Glutamatergic neuron (in vitro differentiated cells): ENCODE measurements around the gene TNPO3. TPM values are rescaled to one million over a fixed set of nuclear protein-coding genes. Genes with fewer than 3 reads are reported as not detected.

Experiments used
- DNase-seq: peaks from one replicate; pipeline ENCODE4 v3.0.0; 2022
- H3K27ac Mint-ChIP-seq: one replicate; pipeline ENCODE4 v1.8.0; 2020; ENCODE audit warnings: mild to moderate bottlenecking, mixed read lengths, inconsistent platforms; ENCODE audit not compliant: unreplicated experiment
- H3K27me3 Mint-ChIP-seq: one replicate; pipeline ENCODE4 v1.8.0; 2020; ENCODE audit warnings: mild to moderate bottlenecking, moderate library complexity, mixed read lengths, inconsistent platforms; ENCODE audit not compliant: unreplicated experiment
- H3K36me3 Mint-ChIP-seq: one replicate; pipeline ENCODE4 v1.8.0; 2020; ENCODE audit warnings: mild to moderate bottlenecking, mixed read lengths, inconsistent platforms; ENCODE audit not compliant: unreplicated experiment
- H3K4me1 Mint-ChIP-seq: one replicate; pipeline ENCODE4 v1.8.0; 2020; ENCODE audit warnings: mild to moderate bottlenecking, low read depth, mixed read lengths, inconsistent platforms; ENCODE audit not compliant: unreplicated experiment
- H3K4me3 Mint-ChIP-seq: one replicate; pipeline ENCODE4 v1.8.0; 2020; ENCODE audit warnings: mild to moderate bottlenecking, mixed read lengths, inconsistent platforms; ENCODE audit not compliant: unreplicated experiment
- H3K9me3 Mint-ChIP-seq: one replicate; pipeline ENCODE4 v1.8.0; 2020; ENCODE audit warnings: mild to moderate bottlenecking, moderate library complexity, mixed read lengths, inconsistent platforms; ENCODE audit not compliant: unreplicated experiment
- total RNA-seq: library from RNA; stranded (reverse); fragmentation: NEBNext Ultra II Directional; extraction: Animal tissue kit (Norgen Biotek cat#: 25700); gene quantifications from one replicate; pipeline ENCODE4 v1.2.1, GENCODE V29; 2021; ENCODE audit not compliant: unreplicated experiment
- TF ChIP-seq, protein P1 (sequence below): fragments of 200-600 bp; sonication (generic); IDR thresholded peaks from one replicate; pipeline ENCODE4 v1.5.0; 2021; ENCODE audit not compliant: partially characterized antibody, unreplicated experiment

TNPO3 gene
- total RNA-seq, 1 donor from 2014 or later = 53.8 TPM

DNA sequence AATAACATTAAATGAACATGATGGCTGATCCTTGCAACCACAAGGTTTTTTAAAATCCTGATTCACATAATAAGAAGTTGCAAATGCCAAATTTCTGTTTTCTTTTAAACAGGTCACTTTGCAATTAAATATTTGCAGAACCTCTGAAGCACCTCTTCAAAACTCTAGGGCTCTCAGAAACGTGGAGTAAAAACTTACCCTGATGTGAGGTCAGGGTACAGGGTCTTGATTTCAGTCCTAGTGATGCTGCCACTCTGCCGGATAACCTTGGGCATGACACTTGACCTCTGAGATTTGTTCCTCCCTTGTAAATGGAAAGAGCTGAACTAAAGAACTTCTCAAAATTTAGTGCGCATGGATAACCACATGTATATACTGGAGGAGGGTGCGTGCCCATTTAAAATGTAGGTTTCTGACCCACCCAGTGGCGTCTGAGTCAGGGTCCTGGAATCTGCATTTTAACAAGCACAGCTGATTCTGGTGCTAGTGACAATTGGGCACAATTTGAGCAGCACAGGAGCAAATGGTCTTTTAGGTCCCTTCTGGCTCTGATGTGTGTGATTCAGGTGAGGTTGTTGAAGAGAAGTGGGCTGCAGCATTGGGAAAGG, 35.5 kb upstream of the TNPO3 start:
- TF ChIP-seq, protein P1, sequence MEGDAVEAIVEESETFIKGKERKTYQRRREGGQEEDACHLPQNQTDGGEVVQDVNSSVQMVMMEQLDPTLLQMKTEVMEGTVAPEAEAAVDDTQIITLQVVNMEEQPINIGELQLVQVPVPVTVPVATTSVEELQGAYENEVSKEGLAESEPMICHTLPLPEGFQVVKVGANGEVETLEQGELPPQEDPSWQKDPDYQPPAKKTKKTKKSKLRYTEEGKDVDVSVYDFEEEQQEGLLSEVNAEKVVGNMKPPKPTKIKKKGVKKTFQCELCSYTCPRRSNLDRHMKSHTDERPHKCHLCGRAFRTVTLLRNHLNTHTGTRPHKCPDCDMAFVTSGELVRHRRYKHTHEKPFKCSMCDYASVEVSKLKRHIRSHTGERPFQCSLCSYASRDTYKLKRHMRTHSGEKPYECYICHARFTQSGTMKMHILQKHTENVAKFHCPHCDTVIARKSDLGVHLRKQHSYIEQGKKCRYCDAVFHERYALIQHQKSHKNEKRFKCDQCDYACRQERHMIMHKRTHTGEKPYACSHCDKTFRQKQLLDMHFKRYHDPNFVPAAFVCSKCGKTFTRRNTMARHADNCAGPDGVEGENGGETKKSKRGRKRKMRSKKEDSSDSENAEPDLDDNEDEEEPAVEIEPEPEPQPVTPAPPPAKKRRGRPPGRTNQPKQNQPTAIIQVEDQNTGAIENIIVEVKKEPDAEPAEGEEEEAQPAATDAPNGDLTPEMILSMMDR = no peak
- Mint-ChIP-seq H3K9me3 (no peaks in the 10 kb centered on the region), H3K4me3 (no peak overlapping the region), H3K27me3 (peaks cover 2% of the 10 kb centered on the region), H3K36me3 (no peaks in the 10 kb centered on the region), H3K27ac (no peak overlapping the region), H3K4me1 (no peaks in the 10 kb centered on the region)
- no peak for DNase-seq

DNA sequence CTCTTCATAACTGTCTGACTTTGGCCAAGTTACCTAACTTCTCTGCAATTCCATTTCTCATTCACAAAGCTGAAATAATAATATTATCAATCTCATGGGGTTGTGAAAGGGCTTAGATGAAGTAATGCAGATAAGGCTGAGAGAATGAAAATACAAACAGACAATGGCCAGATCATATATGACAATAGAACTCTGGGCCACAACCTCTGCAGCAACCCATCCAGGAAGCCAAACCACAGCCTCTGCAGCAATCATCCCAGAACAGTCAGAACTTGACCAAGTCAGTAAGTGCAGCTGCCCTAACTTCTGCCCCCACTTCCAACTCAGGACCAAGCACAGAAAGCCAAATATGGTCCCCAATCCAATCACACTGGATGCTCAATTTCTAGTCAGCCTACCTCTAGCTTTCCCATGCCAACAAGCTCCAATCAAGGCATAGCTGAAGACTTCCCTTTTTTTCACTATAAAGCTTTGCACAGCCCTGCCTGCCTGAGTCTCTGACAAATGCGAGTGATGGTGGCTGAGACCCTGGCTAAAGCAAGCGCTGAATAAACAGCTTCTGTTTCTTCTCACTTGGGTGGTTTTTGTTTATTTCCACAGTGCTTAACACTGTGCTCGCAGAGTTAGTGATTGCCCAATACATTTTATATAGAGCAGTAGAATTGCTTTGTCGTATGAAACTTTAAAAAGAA, 34.8 kb upstream of the TNPO3 start:
- DNase-seq = no peak
- Mint-ChIP-seq H3K27me3 (peaks cover 2% of the 10 kb centered on the region), H3K9me3 (no peaks in the 10 kb centered on the region), H3K4me3 (no peak overlapping the region), H3K36me3 (no peaks in the 10 kb centered on the region), H3K4me1 (no peaks in the 10 kb centered on the region), H3K27ac (no peak overlapping the region)
- TF ChIP-seq, protein P1 = no peak

DNA sequence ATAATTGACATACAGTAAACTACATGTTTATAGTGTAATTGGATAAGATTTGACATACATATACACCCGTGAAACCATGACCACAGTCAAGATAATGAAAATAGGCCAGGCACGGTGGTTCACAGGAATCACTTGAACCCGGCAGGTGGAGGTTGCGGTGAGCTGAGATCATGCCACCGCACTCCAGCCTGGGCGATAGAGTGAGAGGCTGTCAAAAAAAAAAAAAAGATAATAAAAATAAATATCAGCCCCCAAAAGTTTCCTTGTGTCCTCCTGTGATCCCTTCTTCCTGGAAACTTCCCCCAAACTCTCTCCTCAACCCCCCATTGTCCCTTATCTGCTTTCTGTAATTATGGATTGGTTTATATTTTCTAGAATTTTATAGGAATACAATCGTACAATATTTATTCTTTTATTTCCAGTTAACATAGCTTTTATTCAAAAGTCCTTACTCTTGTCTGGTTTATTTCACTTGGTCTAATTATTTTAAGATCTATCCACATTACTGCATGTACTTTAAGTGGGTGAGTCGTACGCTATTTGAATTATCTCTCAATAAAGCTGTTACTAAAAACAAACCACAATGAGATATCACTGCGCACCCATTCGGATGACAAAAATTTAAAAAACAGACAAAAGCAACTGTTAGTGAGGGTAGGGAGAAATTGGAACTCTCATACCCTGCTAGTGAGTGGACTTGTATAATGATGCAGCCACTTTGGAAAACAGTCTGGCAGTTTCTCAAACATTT, 30.1 kb upstream of the TNPO3 start:
- Mint-ChIP-seq H3K27me3 (no peaks in the 10 kb centered on the region), H3K4me3 (no peak overlapping the region), H3K4me1 (no peaks in the 10 kb centered on the region), H3K27ac (no peak overlapping the region), H3K36me3 (no peaks in the 10 kb centered on the region), H3K9me3 (no peaks in the 10 kb centered on the region)
- DNase-seq = no peak
- TF ChIP-seq, protein P1 = no peak

DNA sequence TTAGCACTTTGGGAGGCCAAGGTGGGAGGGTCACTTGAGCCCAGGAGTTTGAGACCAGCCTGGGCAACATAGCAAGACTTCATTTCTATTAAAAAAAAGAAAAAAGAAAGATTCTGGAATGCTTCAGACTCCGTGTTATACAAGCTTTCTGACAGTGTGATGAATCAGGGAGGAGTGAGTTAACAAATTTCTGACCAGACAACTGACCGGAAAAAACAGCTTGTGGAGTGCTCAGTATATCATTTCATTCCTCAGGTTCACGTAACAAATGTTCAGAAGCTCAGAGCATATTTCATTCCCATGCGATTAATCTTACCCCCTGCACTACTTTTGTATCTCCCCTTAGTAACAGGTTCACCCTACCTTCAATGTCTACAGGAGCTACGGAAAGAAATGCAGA, 28.6 kb upstream of the TNPO3 start:
- H3K9me3 Mint-ChIP-seq = no peaks in the 10 kb centered on the region
- no peak overlapping the region for H3K4me3 Mint-ChIP-seq
- H3K27ac Mint-ChIP-seq = no peak overlapping the region
- H3K36me3 Mint-ChIP-seq = no peaks in the 10 kb centered on the region
- DNase-seq = no peak
- H3K4me1 Mint-ChIP-seq = no peaks in the 10 kb centered on the region
- TF ChIP-seq, protein P1 = no peak
- H3K27me3 Mint-ChIP-seq = peaks cover 1% of the 10 kb centered on the region

DNA sequence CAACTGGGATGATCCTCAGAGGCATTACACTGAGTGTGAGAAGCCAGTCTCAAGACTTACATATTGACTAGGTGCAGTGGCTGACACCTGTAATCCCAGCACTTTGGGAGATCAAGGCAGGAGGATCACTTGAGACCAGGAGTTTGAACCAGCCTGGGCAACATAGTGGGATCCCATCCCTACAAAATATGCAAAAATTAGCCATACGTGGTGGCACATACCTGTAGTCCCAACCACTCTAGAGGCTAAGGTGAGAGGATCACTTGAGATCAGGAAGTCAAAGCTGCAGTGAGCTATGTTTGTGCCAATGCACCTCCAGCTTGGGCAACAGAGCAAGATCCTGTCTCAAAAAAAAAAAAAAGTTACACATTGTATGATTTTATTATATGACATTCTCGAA, 23.5 kb upstream of the TNPO3 start:
- peaks cover 2% of the 10 kb centered on the region for H3K9me3 Mint-ChIP-seq
- no peak overlapping the region for H3K4me3 Mint-ChIP-seq
- no peak for DNase-seq
- H3K27ac Mint-ChIP-seq = no peak overlapping the region
- no peaks in the 10 kb centered on the region for H3K36me3 Mint-ChIP-seq
- H3K4me1 Mint-ChIP-seq = no peaks in the 10 kb centered on the region
- H3K27me3 Mint-ChIP-seq = peaks cover 1% of the 10 kb centered on the region
- TF ChIP-seq, protein P1 = no peak
